Adrenal gland (tissue), 5 donors: ENCODE results near the gene NUP210L.
"Not testable (repeated sequence)": the region's sequence is repeated elsewhere in the genome, so short reads cannot be mapped to it uniquely, and the experiment has no call there.

Experiments used
- CTCF ChIP-seq, 6 experiments: fragments of 450-650 bp in 4 of 6; fragments of 200-600 bp in 2 of 6; sonication (generic) in 1 of 6; IDR thresholded peaks; 1 replicate in 5 of 6; 2 replicates in 1 of 6; pipeline versions ENCODE4 v1.5.1 to v1.8.0; 2016 to 2021; ENCODE audit warnings: antibody characterized with exemption in 6 of 6, mild to moderate bottlenecking in 2 of 6, moderate library complexity in 1 of 6
- POLR2A ChIP-seq, 2 donors: fragments of 450-650 bp; IDR thresholded peaks; one replicate each; pipeline ENCODE4 v1.6.1; 2017; ENCODE audit warnings: antibody characterized with exemption in 2 of 2, mild to moderate bottlenecking in 2 of 2, moderate library complexity in 1 of 2
- donor health status: DM: no; HTN: no; CAD: no.

GRCh38 chr1:154083057-154083456, 71.8 kb downstream of the NUP210L start:
- TF ChIP-seq CTCF, POLR2A (IDR thresholded peaks at IDR 0.05): not testable (repeated sequence)
